Dermis lymphatic vessel endothelial cell (primary cell): ENCODE measurements around the gene GTF2H2C. TPM values are rescaled to one million over a fixed set of nuclear protein-coding genes. Genes with fewer than 3 reads are reported as not detected.

Experiments used
- total RNA-seq: library from RNA; depleted of rRNA; stranded (reverse); fragments of >200 nt; gene quantifications from 2 replicates; pipeline ENCODE4 v1.2.1, GENCODE V29; 2014

GTF2H2C gene
- 18.5 and 24.4 TPM in 2 replicates for total RNA-seq

GRCh38 chr5:69559908-69560330 is at the start of gene GTF2H2C:
GTF2H2C (plus strand) TSS chr5:69560191; CDS start chr5:69565133, 4,942 bp downstream.

Other genes starting within 250 kb of the GTF2H2C start
- gene CCDC125, start 227.4 kb upstream of the GTF2H2C start, total RNA-seq, result 3.7 and 5.8 TPM in 2 replicates
- 22.5 and 27.1 TPM in 2 replicates for gene AK6, start 190.7 kb upstream of the GTF2H2C start, total RNA-seq
- gene TAF9, start 190.7 kb upstream of the GTF2H2C start, total RNA-seq, result 67.9 and 72.6 TPM in 2 replicates
- 13.5 and 19.5 TPM in 2 replicates for gene RAD17, start 190.4 kb upstream of the GTF2H2C start, total RNA-seq
- 1.3 and 1.5 TPM in 2 replicates for gene MARVELD2, start 145.1 kb upstream of the GTF2H2C start, total RNA-seq
- 0.43 and 1.5 TPM in 2 replicates for gene OCLN, start 67.4 kb upstream of the GTF2H2C start, total RNA-seq